Measurements from ENCODE around the gene MAB21L4.
"Not testable (repeated sequence)": the region's sequence is repeated elsewhere in the genome, so short reads cannot be mapped to it uniquely, and the experiment has no call there.

MAB21L4 gene

DNA sequence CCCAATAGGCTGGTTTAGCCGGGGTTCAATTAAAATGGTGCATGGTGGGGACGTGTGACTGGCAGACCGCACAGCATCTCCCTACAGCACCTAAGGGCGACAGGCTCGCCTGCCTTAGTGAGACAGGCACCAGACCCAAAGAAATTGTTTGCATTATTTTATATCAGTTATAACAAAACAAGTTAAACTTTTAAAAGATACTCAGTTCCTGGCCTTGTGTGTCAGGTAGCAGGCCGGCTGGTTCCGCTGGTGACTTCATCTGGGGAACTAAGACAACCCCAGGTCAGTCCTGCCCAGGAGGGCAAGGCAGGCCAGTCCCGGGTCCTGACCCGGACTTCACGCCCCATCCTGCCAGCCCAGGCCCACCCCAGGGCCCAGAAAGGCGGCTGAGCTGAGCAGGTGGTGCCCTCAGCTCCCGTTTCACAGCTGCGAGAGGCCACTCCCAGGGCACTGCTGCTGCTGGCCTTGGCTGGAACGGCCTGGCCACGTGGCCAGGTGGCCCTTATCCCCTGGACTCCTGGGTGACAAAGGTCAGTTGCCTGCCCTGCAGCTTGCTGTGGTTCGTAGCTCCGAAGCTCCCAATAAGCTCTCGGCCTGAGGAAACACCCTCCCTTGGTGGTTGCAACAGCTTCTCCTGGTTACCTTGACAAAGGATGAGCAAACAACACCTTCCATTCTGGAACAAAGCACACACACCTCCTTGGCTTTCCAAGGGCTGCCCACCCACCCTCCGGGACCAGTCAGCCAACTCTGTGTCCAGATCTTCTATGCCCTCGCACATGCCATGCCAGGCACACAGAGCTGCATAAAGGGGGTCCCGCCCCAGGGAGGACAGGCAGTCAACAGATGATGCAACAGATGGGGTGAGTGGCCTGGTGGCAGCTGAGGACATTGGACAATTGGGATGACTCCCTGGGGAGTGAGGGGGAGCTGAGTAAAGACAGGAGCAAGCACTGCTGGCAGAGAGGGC, 38.6 kb downstream of the MAB21L4 start:
- peak; percentile 73 for DNase-seq

DNA sequence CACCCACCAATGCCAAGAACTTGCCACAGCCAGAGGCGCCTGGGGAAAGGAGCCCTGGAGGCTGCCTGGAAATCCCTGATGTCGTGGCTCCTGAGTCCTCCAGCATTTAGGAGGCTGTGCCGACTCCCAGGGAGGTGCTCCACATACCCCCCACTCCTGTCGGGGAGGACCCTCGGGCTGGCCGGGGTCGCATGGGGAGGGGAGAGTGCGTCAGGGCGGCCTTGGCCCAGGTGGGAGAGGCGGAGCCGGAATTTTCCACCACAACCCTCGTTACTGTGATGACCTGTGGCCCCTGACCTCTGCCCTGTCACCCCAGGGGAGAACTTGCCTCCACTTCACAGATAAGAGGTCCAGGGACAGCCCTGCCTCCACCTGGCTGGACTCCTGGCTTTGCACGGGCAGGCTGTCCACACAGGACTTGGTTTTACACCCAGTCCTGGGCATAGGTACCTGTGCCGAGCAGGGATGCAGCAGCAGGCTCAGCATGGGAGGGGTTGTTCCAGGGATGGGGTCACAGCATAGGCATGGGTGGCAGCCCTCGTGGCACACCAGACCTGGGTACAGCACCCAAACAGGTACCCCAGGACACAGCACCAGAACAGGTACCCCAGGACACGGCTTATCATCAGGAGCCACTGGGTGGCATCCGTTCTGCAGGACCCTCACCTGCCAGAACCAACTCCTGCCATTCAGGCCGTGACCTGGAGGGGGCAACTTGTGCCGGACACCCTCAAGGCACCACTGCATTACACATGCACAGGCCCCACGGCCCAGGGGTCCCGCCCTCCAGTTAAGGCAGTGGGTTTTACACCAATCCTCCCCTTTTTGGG, 39.6 kb downstream of the MAB21L4 start:
- peak; percentile 2 for DNase-seq

DNA sequence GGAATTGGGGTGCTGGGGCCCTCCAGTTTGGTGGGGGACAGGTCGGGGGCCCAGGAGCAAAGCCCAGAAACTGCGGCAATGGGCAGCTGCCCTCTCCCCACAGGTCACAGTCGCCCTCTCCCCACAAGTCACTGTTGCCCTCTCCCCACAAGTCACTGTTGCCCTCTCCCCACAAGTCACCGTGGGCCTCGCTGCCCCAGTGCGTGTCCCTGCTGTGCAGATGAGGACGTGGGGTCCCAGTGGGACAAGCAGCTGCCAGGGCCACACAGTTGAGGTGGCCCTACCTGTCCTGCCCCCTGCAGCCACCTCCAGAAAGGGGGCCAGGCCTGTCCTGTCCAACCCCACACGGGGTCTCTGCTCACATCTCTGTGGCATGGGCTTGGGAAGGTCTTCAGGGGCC, 40.3 kb downstream of the MAB21L4 start:
- DNase-seq = no peak

GRCh38 chr2:240852671-240853314, 43.2 kb downstream of the MAB21L4 start:
- no peak for DNase-seq

- peak; percentile 65 for DNase-seq
Observed at GRCh38 chr2:240851078-240851991, 44.6 kb downstream of the MAB21L4 start.

GRCh38 chr2:240850756-240851077, 45.2 kb downstream of the MAB21L4 start:
- DNase-seq = no peak

GRCh38 chr2:240850026-240850425, 45.9 kb downstream of the MAB21L4 start:
- no peak for DNase-seq

DNA sequence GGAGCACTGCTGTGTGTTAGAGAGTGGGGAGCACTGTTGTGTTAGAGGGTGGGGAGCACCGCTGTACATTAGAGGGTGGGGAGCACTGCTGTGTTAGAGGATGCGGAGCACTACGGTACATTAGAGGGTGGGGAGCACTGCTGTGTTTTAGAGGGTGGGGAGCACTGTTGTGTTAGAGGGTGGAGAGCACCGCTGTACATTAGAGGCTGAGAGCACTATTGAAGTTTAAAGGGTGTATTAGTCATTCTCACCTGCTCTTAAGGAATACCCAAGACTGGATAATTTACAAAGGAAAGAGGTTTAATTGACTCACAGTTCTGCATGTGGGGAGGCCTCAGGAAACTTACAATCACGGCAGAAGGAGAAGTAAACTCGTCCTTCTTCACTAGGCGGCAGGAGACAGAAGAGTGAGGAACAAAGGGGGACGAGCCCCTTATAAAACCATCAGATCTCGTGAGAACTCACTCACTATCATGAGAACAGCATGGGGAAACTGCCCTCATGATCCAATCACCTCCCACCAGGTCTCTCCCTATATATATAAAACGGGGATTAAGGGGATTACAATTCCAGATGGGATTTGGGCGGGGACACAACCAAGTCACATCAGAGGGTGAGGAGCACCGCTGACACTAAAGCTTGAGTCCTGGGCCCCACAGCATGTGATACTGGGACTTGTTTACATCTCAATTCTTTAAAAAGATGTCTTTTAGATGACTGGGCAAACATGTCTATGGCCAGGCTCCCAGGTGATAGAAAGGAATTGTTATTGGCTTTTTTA, 46.9 kb downstream of the MAB21L4 start:
- DNase-seq = no peak

GRCh38 chr2:240847817-240848216, 48.1 kb downstream of the MAB21L4 start:
- DNase-seq = no peak

- DNase-seq = no peak
Observed at GRCh38 chr2:240846873-240847595, 48.9 kb downstream of the MAB21L4 start.

- DNase-seq = not testable (repeated sequence)
Observed at GRCh38 chr2:240846309-240846708, 49.6 kb downstream of the MAB21L4 start.

DNA sequence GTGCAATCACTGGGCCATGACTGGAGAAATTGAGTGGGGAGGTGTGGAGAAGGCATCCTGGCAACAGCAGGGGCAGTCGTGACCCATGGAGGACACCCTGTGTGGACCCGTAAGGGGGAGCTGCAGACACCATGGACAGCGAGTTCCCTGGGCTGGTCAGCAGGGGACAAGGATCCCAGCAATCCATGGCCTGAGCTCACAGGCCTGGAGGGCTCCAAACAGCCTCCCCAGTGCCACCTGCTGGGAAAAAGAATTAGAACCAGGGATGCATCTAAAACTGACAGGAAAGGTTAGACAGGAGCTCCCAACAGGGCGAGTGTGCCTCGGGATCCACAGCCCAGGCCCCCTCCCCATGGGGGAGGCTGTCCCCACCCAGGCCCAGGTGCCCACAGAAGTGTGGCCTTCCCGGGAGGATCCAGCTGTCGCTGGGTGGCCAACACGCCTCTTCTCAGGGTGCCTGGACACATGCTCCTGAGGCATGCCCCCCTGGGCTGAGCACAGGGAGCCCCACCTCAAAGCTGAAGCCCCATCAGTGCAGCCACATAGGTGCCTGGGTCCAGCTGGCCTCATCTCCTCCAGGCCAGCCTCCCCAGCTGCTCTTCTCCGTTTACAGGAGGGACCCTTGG, 55.4 kb downstream of the MAB21L4 start:
- DNase-seq = peak; percentile 48

DNA sequence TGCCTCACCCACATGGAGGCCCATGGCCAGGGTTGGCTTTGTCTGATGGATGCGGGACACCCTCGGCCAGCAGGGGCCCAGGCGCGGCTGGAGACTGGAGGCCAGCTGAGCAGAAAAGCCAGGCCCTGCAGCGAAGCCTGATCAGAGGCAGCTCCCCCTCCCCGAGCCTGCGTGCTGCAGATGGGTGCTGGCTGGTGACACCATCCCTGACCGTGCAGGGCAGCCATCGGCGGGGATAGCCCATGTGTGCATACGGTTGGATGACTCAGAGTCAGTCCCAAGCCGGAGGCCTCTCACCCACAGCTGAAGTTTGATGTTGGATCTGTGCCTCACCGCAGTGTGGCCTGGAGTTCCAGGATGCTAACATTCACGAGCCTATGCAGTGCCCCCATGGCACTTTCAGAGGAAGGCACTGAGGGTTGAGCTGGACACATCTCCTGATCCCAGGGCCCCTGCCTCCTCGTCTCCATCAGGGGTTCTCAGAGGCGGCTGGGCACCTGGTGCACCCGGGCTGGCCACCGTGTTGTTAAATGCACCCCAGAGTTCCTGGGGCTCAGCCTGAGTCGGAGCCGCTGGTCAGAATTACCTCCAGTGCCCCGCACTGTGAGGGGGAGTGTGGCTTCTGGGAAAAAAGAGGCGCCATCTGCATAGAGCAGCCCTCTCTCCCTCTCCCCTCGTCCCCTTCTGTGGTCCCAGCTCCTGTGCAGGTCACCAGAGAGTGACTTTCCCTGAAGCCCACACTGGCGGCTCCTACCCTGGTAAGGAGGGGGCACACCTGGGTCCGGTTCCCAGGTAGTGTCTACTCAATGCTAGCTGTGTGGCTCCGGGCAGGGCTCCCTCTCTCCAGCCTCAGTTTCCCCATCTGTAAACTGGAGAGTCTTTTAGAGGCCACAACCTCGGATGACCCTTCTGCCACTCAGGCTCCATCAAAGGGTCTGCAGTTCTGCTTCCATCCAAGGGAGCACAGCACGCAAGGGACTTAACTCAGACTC, 56.5 kb downstream of the MAB21L4 start:
- DNase-seq = no peak

- no peak for DNase-seq
Observed at GRCh38 chr2:240837621-240838020, 58.3 kb downstream of the MAB21L4 start.

GRCh38 chr2:240836781-240837467, 59.0 kb downstream of the MAB21L4 start:
- DNase-seq = no peak
